NOMO-1 treated with dmso at 0.1 percent for 144 hours (cell line): ENCODE results near the gene BTG2.
"Not testable (repeated sequence)": the region's sequence is repeated elsewhere in the genome, so short reads cannot be mapped to it uniquely, and the experiment has no call there.

ENCODE experiments used
- DNase-seq: peaks from one replicate; lab custom pipeline; 2025; ENCODE audit not compliant: unreplicated experiment; lab: John Stamatoyannopoulos, UW

The BTG2 gene

GRCh38 chr1:203291201-203292096 is 13.9 kb upstream of the BTG2 start:
- no peak for DNase-seq

- no peak for DNase-seq
These were observed 9.5 kb upstream of the BTG2 start for GRCh38 chr1:203295796-203296195.

GRCh38 chr1:203296460-203297073 is 8.8 kb upstream of the BTG2 start:
- DNase-seq, result no peak

GRCh38 chr1:203299169-203299568 is 6.2 kb upstream of the BTG2 start:
- DNase-seq, result no peak

- DNase-seq, result not testable (repeated sequence)
These were observed 5.4 kb upstream of the BTG2 start for GRCh38 chr1:203299719-203300429.

GRCh38 chr1:203300441-203301330 is 4.6 kb upstream of the BTG2 start:
- DNase-seq, result no peak

GRCh38 chr1:203301331-203301668 is 4.0 kb upstream of the BTG2 start:
- DNase-seq, result no peak

- no peak for DNase-seq
These were observed 2.9 kb upstream of the BTG2 start for GRCh38 chr1:203302456-203302855.

- no peak for DNase-seq
These were observed 2.4 kb upstream of the BTG2 start for GRCh38 chr1:203302894-203303293.

- DNase-seq, result no peak
These were observed 864 bp upstream of the BTG2 start for GRCh38 chr1:203304391-203304918.

- DNase-seq, result no peak
These were observed 430 bp downstream of the BTG2 start for GRCh38 chr1:203305809-203306088.

- DNase-seq, result peak; percentile 29
These were observed 1.0 kb downstream of the BTG2 start for GRCh38 chr1:203306089-203306964.

- DNase-seq, result no peak
These were observed 1.7 kb downstream of the BTG2 start for GRCh38 chr1:203306965-203307541.

GRCh38 chr1:203307641-203308126 is 2.4 kb downstream of the BTG2 start:
- DNase-seq, result no peak

- no peak for DNase-seq
These were observed 3.1 kb downstream of the BTG2 start for GRCh38 chr1:203308328-203308922.

GRCh38 chr1:203308923-203309331 is 3.6 kb downstream of the BTG2 start:
- no peak for DNase-seq

- DNase-seq, result no peak
These were observed 6.3 kb downstream of the BTG2 start for GRCh38 chr1:203311368-203312301.
